Neural cell (in vitro differentiated cells): ENCODE data around the gene GYPC. TPM values are rescaled to one million over a fixed set of nuclear protein-coding genes. Genes with fewer than 3 reads are reported as not detected.

Source experiments
- H2AFZ ChIP-seq: fragments of 200-600, 300-800 bp; sonication (generic), shearing (Covaris generic); 2 replicates; pipeline ENCODE4 v1.6.0; 2014; ENCODE audit warnings: low read depth, mild to moderate bottlenecking, antibody characterized with exemption, low read length, moderate library complexity
- H3F3A ChIP-seq: fragments of 200-600 bp; shearing (Covaris generic); 2 replicates; pipeline ENCODE4 v1.6.1; 2016; ENCODE audit warnings: mild to moderate bottlenecking, moderate library complexity, mixed read lengths, antibody characterized with exemption, low read length; ENCODE audit not compliant: insufficient read depth, poor library complexity, severe bottlenecking
- H3K27ac ChIP-seq: fragments of 200-600, 300-800 bp; sonication (generic), shearing (Covaris generic); 2 replicates; pipeline ENCODE4 v1.5.1; 2014; ENCODE audit warnings: mild to moderate bottlenecking, low read length, moderate library complexity
- H3K27me3 ChIP-seq: fragments of 300-800, 200-600 bp; sonication (generic), shearing (Covaris generic); 2 replicates; pipeline ENCODE4 v1.6.0; 2014; ENCODE audit warnings: mild to moderate bottlenecking, low read depth, low read length, moderate library complexity; ENCODE audit not compliant: insufficient read depth
- H3K36me3 ChIP-seq: fragments of 300-800, 200-600 bp; sonication (generic), shearing (Covaris generic); 2 replicates; pipeline ENCODE4 v1.5.1; 2014; ENCODE audit warnings: mild to moderate bottlenecking, antibody characterized with exemption, low read length, moderate library complexity; ENCODE audit not compliant: insufficient read depth
- H3K4me2 ChIP-seq: fragments of 300-800, 200-600 bp; sonication (generic), shearing (Covaris generic); 2 replicates; pipeline ENCODE4 v1.6.0; 2014; ENCODE audit warnings: mild to moderate bottlenecking, low read length
- H3K4me3 ChIP-seq: fragments of 300-800, 200-600 bp; sonication (generic), shearing (Covaris generic); 2 replicates; pipeline ENCODE4 v1.5.1; 2014; ENCODE audit warnings: mild to moderate bottlenecking, low read length, moderate library complexity
- H3K79me2 ChIP-seq: fragments of 200-600 bp; shearing (Covaris generic); replicated peaks from 2 replicates; pipeline ENCODE4 v1.6.0; 2014; ENCODE audit warnings: mild to moderate bottlenecking, low read length, moderate library complexity; ENCODE audit not compliant: insufficient read depth
- H3K9ac ChIP-seq: fragments of 300-800, 200-600 bp; sonication (generic), shearing (Covaris generic); 2 replicates; pipeline ENCODE4 v1.6.1; 2016; ENCODE audit warnings: mild to moderate bottlenecking, low read length, mixed read lengths
- H3K9me2 ChIP-seq: fragments of 200-600 bp; shearing (Covaris generic); 2 replicates; pipeline ENCODE4 v1.6.1; 2016; ENCODE audit warnings: mild to moderate bottlenecking, low read length, mixed read lengths; ENCODE audit not compliant: insufficient read depth
- H3K9me3 ChIP-seq: fragments of 200-600, 300-800 bp; sonication (generic), shearing (Covaris generic); 2 replicates; pipeline ENCODE4 v1.6.1; 2016; ENCODE audit warnings: mild to moderate bottlenecking, mixed run types, low read length, moderate library complexity, mixed read lengths
- H4K20me1 ChIP-seq: fragments of 200-600 bp; shearing (Covaris generic); 2 replicates; pipeline ENCODE4 v1.6.1; 2016; ENCODE audit warnings: mild to moderate bottlenecking, mixed run types; ENCODE audit not compliant: insufficient read depth
- CTCF ChIP-seq: fragments of 450-650 bp; IDR thresholded peaks from 2 replicates; pipeline ENCODE4 v1.5.1; 2014; ENCODE audit warnings: antibody characterized with exemption, mild to moderate bottlenecking, moderate library complexity; ENCODE audit not compliant: poor library complexity, severe bottlenecking
- EP300 ChIP-seq: fragments of 450-650 bp; conservative IDR thresholded peaks from 2 replicates; pipeline ENCODE4 v1.6.1; 2014; ENCODE audit warnings: antibody characterized with exemption, mild to moderate bottlenecking, moderate library complexity; ENCODE audit not compliant: poor library complexity, severe bottlenecking
- EZH2 ChIP-seq: fragments of 200-600, 300-800 bp; shearing (Covaris generic), sonication (generic); IDR thresholded peaks from 2 replicates; pipeline ENCODE4 v1.6.1; 2014; ENCODE audit warnings: antibody characterized with exemption, low read length, borderline replicate concordance, mild to moderate bottlenecking; ENCODE audit not compliant: insufficient read depth, poor library complexity, severe bottlenecking
- MXI1 ChIP-seq: fragments of 450-650 bp; conservative IDR thresholded peaks from 2 replicates; pipeline ENCODE4 v1.6.1; 2014; ENCODE audit warnings: antibody characterized with exemption, mild to moderate bottlenecking; ENCODE audit not compliant: poor library complexity, severe bottlenecking
- POLR2AphosphoS5 ChIP-seq: IDR thresholded peaks from 2 replicates; pipeline ENCODE4 v1.6.1; 2012
- RAD21 ChIP-seq: fragments of 450-650 bp; conservative IDR thresholded peaks from 2 replicates; pipeline ENCODE4 v1.6.1; 2014; ENCODE audit warnings: antibody characterized with exemption, mild to moderate bottlenecking, moderate library complexity
- SMC3 ChIP-seq: fragments of 450-650 bp; conservative IDR thresholded peaks from 2 replicates; pipeline ENCODE4 v1.6.1; 2014; ENCODE audit warnings: antibody characterized with exemption, mild to moderate bottlenecking, moderate library complexity; ENCODE audit not compliant: poor library complexity
- TAF1 ChIP-seq: IDR thresholded peaks from 2 replicates; pipeline ENCODE4 v1.6.1; 2012; ENCODE audit warnings: low read depth
- polyA plus RNA-seq: library from polyadenylated mRNA; depleted of rRNA; stranded (reverse); fragments of >200 nt; gene quantifications from 2 replicates; pipeline ENCODE4 v1.2.3, GENCODE V29; 2014
- TF ChIP-seq, protein P1 (sequence below): IDR thresholded peaks from 2 replicates; pipeline ENCODE4 v1.6.1; 2012; ENCODE audit warnings: borderline replicate concordance

Gene GYPC
- polyA plus RNA-seq, 1 donor from 2014 or later = 0.40 TPM

DNA sequence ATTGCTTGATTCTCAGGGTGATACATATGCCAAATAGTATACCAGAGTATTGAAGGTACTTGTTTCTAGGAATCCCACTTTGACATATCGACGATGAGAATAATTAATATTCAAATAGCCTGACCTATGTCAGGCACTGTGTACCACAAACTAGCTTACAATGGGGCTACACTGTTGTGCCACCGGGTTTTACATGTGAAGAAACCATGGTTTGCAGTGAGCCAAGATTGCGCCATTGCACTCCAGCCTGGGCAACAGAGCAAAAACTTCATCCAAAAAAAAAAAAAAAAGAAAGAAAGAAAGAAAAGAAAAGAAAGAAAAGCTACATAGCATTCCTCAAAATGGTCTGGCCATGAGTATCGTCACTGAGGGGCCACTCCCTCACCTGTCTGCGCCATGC lies 25.5 kb downstream of the GYPC start:
- no peaks in the 10 kb centered on the region for H3F3A ChIP-seq
- H3K36me3 ChIP-seq = no peaks in the 10 kb centered on the region
- no peaks in the 10 kb centered on the region for H4K20me1 ChIP-seq
- no peaks in the 10 kb centered on the region for H3K9me2 ChIP-seq
- no peak overlapping the region for H3K4me3 ChIP-seq
- no peak overlapping the region for H3K4me2 ChIP-seq
- no peaks in the 10 kb centered on the region for H3K79me2 ChIP-seq
- H3K27ac ChIP-seq = no peak overlapping the region
- H3K9ac ChIP-seq = no peak overlapping the region
- no peak for TF ChIP-seq MXI1
- H3K27me3 ChIP-seq = no peaks in the 10 kb centered on the region
- no peaks in the 10 kb centered on the region for H3K9me3 ChIP-seq
- H2AFZ ChIP-seq = no peak overlapping the region

DNA sequence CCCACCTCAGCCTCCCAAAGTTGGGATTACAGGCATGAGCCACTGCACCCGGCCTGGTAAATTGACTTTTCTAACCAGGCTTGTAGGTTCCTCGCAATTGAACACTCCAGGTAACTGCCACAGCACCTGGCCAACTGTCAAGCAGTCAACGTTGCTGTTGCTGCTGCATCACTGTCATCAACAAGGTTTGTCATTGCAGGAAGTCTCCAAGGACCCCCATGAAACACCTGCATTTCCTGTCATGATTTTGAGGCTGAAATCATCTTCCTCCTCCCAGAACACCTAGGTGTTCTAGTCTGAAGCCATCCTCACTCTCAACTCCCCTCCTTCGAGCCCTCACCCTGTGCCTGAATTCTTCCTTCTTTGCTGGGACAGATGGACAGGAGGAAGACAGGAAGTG lies 29.7 kb downstream of the GYPC start:
- Histone ChIP-seq H2AFZ (no peak overlapping the region), H3K4me3 (no peak overlapping the region), H3K79me2 (no peaks in the 10 kb centered on the region), H4K20me1 (no peaks in the 10 kb centered on the region), H3F3A (no peaks in the 10 kb centered on the region), H3K4me2 (no peak overlapping the region), H3K27ac (no peak overlapping the region), H3K27me3 (no peaks in the 10 kb centered on the region), H3K9me2 (no peaks in the 10 kb centered on the region), H3K9ac (no peak overlapping the region), H3K9me3 (no peaks in the 10 kb centered on the region), H3K36me3 (no peaks in the 10 kb centered on the region)
- TF ChIP-seq, protein P1, sequence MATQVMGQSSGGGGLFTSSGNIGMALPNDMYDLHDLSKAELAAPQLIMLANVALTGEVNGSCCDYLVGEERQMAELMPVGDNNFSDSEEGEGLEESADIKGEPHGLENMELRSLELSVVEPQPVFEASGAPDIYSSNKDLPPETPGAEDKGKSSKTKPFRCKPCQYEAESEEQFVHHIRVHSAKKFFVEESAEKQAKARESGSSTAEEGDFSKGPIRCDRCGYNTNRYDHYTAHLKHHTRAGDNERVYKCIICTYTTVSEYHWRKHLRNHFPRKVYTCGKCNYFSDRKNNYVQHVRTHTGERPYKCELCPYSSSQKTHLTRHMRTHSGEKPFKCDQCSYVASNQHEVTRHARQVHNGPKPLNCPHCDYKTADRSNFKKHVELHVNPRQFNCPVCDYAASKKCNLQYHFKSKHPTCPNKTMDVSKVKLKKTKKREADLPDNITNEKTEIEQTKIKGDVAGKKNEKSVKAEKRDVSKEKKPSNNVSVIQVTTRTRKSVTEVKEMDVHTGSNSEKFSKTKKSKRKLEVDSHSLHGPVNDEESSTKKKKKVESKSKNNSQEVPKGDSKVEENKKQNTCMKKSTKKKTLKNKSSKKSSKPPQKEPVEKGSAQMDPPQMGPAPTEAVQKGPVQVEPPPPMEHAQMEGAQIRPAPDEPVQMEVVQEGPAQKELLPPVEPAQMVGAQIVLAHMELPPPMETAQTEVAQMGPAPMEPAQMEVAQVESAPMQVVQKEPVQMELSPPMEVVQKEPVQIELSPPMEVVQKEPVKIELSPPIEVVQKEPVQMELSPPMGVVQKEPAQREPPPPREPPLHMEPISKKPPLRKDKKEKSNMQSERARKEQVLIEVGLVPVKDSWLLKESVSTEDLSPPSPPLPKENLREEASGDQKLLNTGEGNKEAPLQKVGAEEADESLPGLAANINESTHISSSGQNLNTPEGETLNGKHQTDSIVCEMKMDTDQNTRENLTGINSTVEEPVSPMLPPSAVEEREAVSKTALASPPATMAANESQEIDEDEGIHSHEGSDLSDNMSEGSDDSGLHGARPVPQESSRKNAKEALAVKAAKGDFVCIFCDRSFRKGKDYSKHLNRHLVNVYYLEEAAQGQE = no peak
- TF ChIP-seq POLR2AphosphoS5 = no peak
- no peak for TF ChIP-seq EP300
- no peak for TF ChIP-seq EZH2
- TF ChIP-seq SMC3 = no peak
- TF ChIP-seq CTCF = no peak
- no peak for TF ChIP-seq RAD21
- TF ChIP-seq TAF1 = no peak
- no peak for TF ChIP-seq MXI1

DNA sequence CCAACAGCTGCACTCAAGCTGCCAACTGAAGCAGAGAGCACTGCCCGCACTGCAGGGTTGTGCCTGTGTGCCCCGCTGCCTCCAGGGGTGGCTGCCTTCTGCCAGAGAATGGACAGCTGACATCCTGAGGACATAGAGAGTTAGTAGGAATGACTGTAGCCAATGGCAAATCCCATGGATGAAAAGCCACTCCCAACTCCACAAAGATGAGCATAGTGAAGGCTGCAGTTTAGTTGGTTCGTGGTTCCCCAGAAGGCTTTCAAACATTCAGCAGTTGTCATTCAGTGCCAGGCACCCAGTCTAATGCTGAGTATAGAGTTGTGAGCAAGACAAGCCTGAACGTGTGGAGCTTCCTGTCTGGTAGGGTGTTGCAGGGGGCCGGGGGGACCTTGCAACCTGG lies 30.3 kb downstream of the GYPC start:
- Histone ChIP-seq H2AFZ (no peak overlapping the region), H3K9me3 (no peaks in the 10 kb centered on the region), H3K9ac (no peak overlapping the region), H3K27ac (no peak overlapping the region), H3K9me2 (no peaks in the 10 kb centered on the region), H3K27me3 (no peaks in the 10 kb centered on the region), H4K20me1 (no peaks in the 10 kb centered on the region), H3K36me3 (no peaks in the 10 kb centered on the region), H3K79me2 (no peaks in the 10 kb centered on the region), H3F3A (no peaks in the 10 kb centered on the region), H3K4me3 (no peak overlapping the region), H3K4me2 (no peak overlapping the region)
- TF ChIP-seq CTCF (no peak), SMC3 (no peak), MXI1 (no peak), EZH2 (no peak), RAD21 (no peak), EP300 (no peak), POLR2AphosphoS5 (no peak), TAF1 (no peak)
- TF ChIP-seq, protein P1 = no peak
